HepG2 (cell line): ENCODE data around the gene STOML2. TPM values are rescaled to one million over a fixed set of nuclear protein-coding genes. Genes with fewer than 3 reads are reported as not detected.

Experiments used
- ATAC-seq: fragments of 200-7000 bp; cut with Tn5 transposase; 3 replicates; pipeline ENCODE4 v1.9.1; 2020; ENCODE audit warnings: mild to moderate bottlenecking, moderate library complexity
- BruUV-seq: library from RNA; stranded (reverse); fragments of 400-500 nt; replicated peaks from 2 replicates; lab custom pipeline; 2021; lab: Mats Ljungman, UMichigan
- CTCF ChIA-PET: fragments of 300-600 bp; formaldehyde crosslinking; extraction: SDS; loops from one replicate; lab custom pipeline; 2021; ENCODE audit warnings: low total read pairs, inconsistent platforms, low intra/inter-chr PET ratio; lab: Yijun Ruan, JAX
- POLR2A ChIA-PET: fragments of 350-600 bp; sonication (Branson Sonifier 250); formaldehyde crosslinking; loops from one replicate; lab custom pipeline; 2020; ENCODE audit warnings: antibody characterized with exemption, inconsistent platforms; lab: Yijun Ruan, JAX
- DNase-seq: peaks from one replicate; pipeline ENCODE4 v3.0.0-alpha.2; 2015; ENCODE audit warnings: low spot score
- FAIRE-seq: peaks from 3 replicates; lab custom pipeline; 2011; peaks lifted over from hg19 to GRCh38; lab: Jason Lieb, UNC
- H2AFZ ChIP-seq: one replicate; pipeline ENCODE4 v1.6.1; 2011; ENCODE audit warnings: low read length, inconsistent platforms
- H3K27ac ChIP-seq: fragments of 300-600 bp; 3 replicates; pipeline ENCODE4 v1.8.0; 2011; ENCODE audit warnings: mixed run types, mild to moderate bottlenecking, mixed read lengths, low read length, inconsistent platforms; ENCODE audit not compliant: insufficient read depth; ENCODE audit errors: extremely low read length
- H3K27me3 ChIP-seq, 2 experiments: fragments of 200-600 bp in 1 of 2; 2 replicates in 1 of 2; 3 replicates in 1 of 2; pipeline versions ENCODE4 v1.6.0 to v1.8.0; 2011; ENCODE audit warnings: low read length in 2 of 2, mild to moderate bottlenecking in 2 of 2, moderate library complexity in 2 of 2, inconsistent platforms in 1 of 2; ENCODE audit not compliant: insufficient read depth in 2 of 2, control insufficient read depth in 1 of 2
- H3K36me3 ChIP-seq, 2 experiments: fragments of 200-600 bp in 1 of 2; replicated peaks in 1 of 2; 2 replicates in 1 of 2; 3 replicates in 1 of 2; pipeline versions ENCODE4 v1.5.1 to v1.8.0; 2011; ENCODE audit warnings: low read length in 2 of 2, inconsistent platforms in 1 of 2; ENCODE audit not compliant: insufficient read depth in 2 of 2, control insufficient read depth in 1 of 2
- H3K4me1 ChIP-seq: 2 replicates; pipeline ENCODE4 v1.5.1; 2012; ENCODE audit warnings: low read length, inconsistent platforms; ENCODE audit not compliant: insufficient read depth
- H3K4me2 ChIP-seq: 2 replicates; pipeline ENCODE4 v1.6.0; 2011; ENCODE audit warnings: low read depth, low read length, inconsistent platforms
- H3K4me3 ChIP-seq, 3 experiments: fragments of 200-600 bp in 1 of 3; sonication (generic), shearing (Covaris generic) in 1 of 3; replicated peaks in 1 of 3; 2 replicates each; pipeline ENCODE4 v1.5.1; 2011 to 2016; ENCODE audit warnings: low read length in 3 of 3, inconsistent platforms in 2 of 3, low read depth in 2 of 3, mild to moderate bottlenecking in 2 of 3, control low read depth in 1 of 3, mixed read lengths in 1 of 3; ENCODE audit not compliant: insufficient read depth in 1 of 3
- H3K79me2 ChIP-seq: one replicate; pipeline ENCODE4 v1.6.1; 2011; ENCODE audit warnings: low read length, inconsistent platforms; ENCODE audit not compliant: insufficient read depth
- H3K9ac ChIP-seq: 2 replicates; pipeline ENCODE4 v1.6.0; 2011; ENCODE audit warnings: mild to moderate bottlenecking, low read depth, low read length, inconsistent platforms; ENCODE audit not compliant: insufficient read depth
- H3K9me3 ChIP-seq: 2 replicates; pipeline ENCODE4 v1.5.1; 2012; ENCODE audit warnings: mild to moderate bottlenecking, low read length
- H4K20me1 ChIP-seq: 2 replicates; pipeline ENCODE4 v1.6.0; 2011; ENCODE audit warnings: inconsistent platforms, mild to moderate bottlenecking, low read length, moderate library complexity; ENCODE audit not compliant: insufficient read depth
- CBX1 ChIP-seq: IDR thresholded peaks from one replicate; pipeline ENCODE4 v1.6.1; 2016; ENCODE audit warnings: antibody characterized with exemption, low read depth
- CREM ChIP-seq, 2 experiments: sonication (generic) in 1 of 2; formaldehyde crosslinking in 1 of 2; IDR thresholded peaks; 2 replicates each; pipeline versions ENCODE4 v1.4.0 to v1.6.1; 2016 to 2020; ENCODE audit warnings: antibody characterized with exemption in 1 of 2, mild to moderate bottlenecking in 1 of 2, missing genetic modification reagents in 1 of 2
- FOSL2 ChIP-seq: sonication (generic); formaldehyde crosslinking; IDR thresholded peaks from 2 replicates; pipeline ENCODE4 v1.4.0; 2020; ENCODE audit warnings: missing genetic modification reagents
- MAX ChIP-seq: IDR thresholded peaks from 2 replicates; pipeline ENCODE4 v1.6.1; 2012; ENCODE audit warnings: inconsistent platforms
- MED1 ChIP-seq: sonication (generic); formaldehyde crosslinking; IDR thresholded peaks from 2 replicates; pipeline ENCODE4 v1.4.0; 2020; ENCODE audit warnings: missing genetic modification reagents
- NCOA2 ChIP-seq: sonication (generic); formaldehyde crosslinking; IDR thresholded peaks from 2 replicates; pipeline ENCODE4 v1.8.0; 2022; ENCODE audit warnings: inconsistent platforms
- PAXIP1 ChIP-seq: sonication (generic); formaldehyde crosslinking; conservative IDR thresholded peaks from 2 replicates; pipeline ENCODE4 v1.4.0; 2020; ENCODE audit warnings: mild to moderate bottlenecking, missing genetic modification reagents, moderate library complexity
- RBFOX2 ChIP-seq: fragments of 200-400 bp; formaldehyde crosslinking; IDR thresholded peaks from 2 replicates; pipeline ENCODE4 v1.6.1; 2017; ENCODE audit warnings: low read depth, mild to moderate bottlenecking, low read length
- SIX1 ChIP-seq: sonication (generic); formaldehyde crosslinking; IDR thresholded peaks from 2 replicates; pipeline ENCODE4 v1.4.0; 2020; ENCODE audit warnings: missing genetic modification reagents, borderline replicate concordance
- SMAD1 ChIP-seq: sonication (generic); formaldehyde crosslinking; IDR thresholded peaks from 2 replicates; pipeline ENCODE4 v1.4.0; 2020; ENCODE audit warnings: missing genetic modification reagents, low read depth, mild to moderate bottlenecking, borderline replicate concordance
- TEAD2 ChIP-seq: sonication (generic); formaldehyde crosslinking; IDR thresholded peaks from 2 replicates; pipeline ENCODE4 v1.9.0; 2021; ENCODE audit warnings: missing genetic modification reagents
- ZNF451 ChIP-seq: sonication (generic); formaldehyde crosslinking; IDR thresholded peaks from 2 replicates; pipeline ENCODE4 v1.5.0; 2020; ENCODE audit warnings: mild to moderate bottlenecking, missing genetic modification reagents
- ZNF562 ChIP-seq: sonication (generic); formaldehyde crosslinking; IDR thresholded peaks from 2 replicates; pipeline ENCODE4 v1.8.0; 2022; ENCODE audit warnings: missing genetic modification reagents, borderline replicate concordance
- WGBS: methylation state at CpG from one replicate; pipeline ENCODE4 v1.1.6; 2017; ENCODE audit warnings: low lambda C conversion rate; 5-methylcytosine and 5-hydroxymethylcytosine counted together
- in situ Hi-C: cut with HindIII; loops from 2 replicates; pipeline ENCODE4 v1.10.0; 2017; ENCODE audit warnings: low pct_unique_long_range_greater_than_20kb; ENCODE audit not compliant: extremely low pct_ligation_motif_present
- intact Hi-C: fragments of 100-400 bp; cut with micrococcal nuclease; formaldehyde crosslinking; loops from one replicate; pipeline ENCODE4 v1.10.0; 2022; ENCODE audit not compliant: unreplicated experiment
- polyA plus RNA-seq, 8 experiments: library from polyadenylated mRNA; depleted of rRNA in 3 of 8; stranded (reverse) in 7 of 8; unstranded in 1 of 8; fragments of >200 nt; fragmentation: Illumina TruSeq in 4 of 8; extraction: Trizol in 4 of 8; gene quantifications; 2 replicates each; pipeline versions ENCODE4 v1.2.1 to v1.2.3, GENCODE V29; 2011 to 2016; ENCODE audit warnings: low read depth in 4 of 8, missing spikeins in 1 of 8, mixed read lengths in 1 of 8; ENCODE audit not compliant: insufficient read depth in 1 of 8
- total RNA-seq, 5 experiments: library from RNA; depleted of rRNA; stranded (reverse); fragments of >200 nt; fragmentation: Illumina TruSeq; extraction: Trizol; gene quantifications; 2 replicates each; pipeline ENCODE4 v1.2.3, GENCODE V29; 2016; ENCODE audit warnings: low read depth in 1 of 5

STOML2 gene
- total and polyA plus RNA-seq, 2 of the 13 experiments (the other 11 are each of a cell fraction or from before 2014, with no cell fraction given) = 245 to 250 TPM

GRCh38 chr9:35085078-35085477 is 17.9 kb downstream of the STOML2 start:
- POLR2A ChIA-PET = no interaction called here
- ATAC-seq = no peak
- TF ChIP-seq NCOA2 (CRISPR knock-in tag) = no peak
- TF ChIP-seq, all 625 proteins: peak for 0
- CTCF ChIA-PET = no interaction called here
- BruUV-seq = no TSS peak
- no peak overlapping the region for H3K9ac ChIP-seq
- H3K27me3 ChIP-seq = no peaks in the 10 kb centered on the region
- intact Hi-C loops (no loop called here), in situ Hi-C loops (no loop called here)
- H3K36me3 ChIP-seq = peaks cover 2 to 13% of the 10 kb centered on the region in 2 experiments; a peak in 3 of 5 replicates
- no peaks in the 10 kb centered on the region for H4K20me1 ChIP-seq
- H3K4me1 ChIP-seq = 0 out of 2 replicates have a peak, but pooled peaks cover 4% of the 10 kb centered on the region
- 92% methylated on average over 2 of the region's 2 CpGs for WGBS
- H3K27ac ChIP-seq = no peak overlapping the region
- FAIRE-seq (no peak), DNase-seq (no peak)
- H3K9me3 ChIP-seq = no peaks in the 10 kb centered on the region
- no peaks in the 10 kb centered on the region for H3K79me2 ChIP-seq
- no peak overlapping the region for H2AFZ ChIP-seq
- no peak overlapping the region for H3K4me3 ChIP-seq
- no peak overlapping the region for H3K4me2 ChIP-seq

DNA sequence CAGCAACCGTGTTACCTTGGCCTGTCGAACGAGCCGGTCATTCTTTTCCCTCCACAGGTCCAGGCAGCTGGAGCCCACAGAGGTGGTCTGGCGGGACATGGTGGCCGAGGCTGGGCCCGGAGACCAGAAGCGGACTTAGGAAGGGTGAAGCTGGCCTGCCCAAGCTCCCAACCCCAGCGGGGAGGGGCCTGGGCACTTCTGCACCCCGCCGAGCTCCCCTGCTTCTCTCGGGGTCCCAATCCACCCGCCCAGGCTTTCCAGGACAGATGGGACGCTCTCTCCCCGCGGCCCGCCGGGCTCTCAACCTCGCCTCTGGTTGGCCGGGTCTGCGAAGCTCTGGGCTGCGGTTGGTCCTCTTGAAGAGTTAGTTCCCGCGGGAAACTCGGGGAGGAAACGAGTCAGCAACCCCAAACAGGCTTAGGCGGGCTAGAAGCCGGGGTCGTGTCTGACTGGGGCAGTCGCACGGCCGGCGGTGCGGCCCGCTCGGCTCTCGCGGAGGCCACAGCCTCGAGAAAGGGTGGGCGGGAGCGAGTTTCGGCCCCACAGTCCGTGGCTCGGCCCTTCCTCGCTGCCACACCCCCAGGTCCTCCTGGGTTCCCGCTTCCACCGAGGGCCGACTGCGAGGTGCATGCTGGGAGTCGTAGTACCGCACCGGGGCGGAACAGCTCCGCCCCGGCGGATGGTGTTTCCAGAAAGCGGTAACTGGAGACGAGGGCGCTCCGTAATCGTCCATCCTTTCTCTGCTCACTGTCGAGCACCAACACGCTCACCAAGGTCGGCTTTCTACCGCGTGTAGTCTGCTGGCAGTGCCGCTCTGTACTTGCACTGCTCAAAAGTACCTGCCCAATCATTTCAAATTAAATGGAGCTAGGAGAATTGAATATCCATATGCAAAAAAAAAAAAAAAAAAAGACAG is 23.2 kb downstream of the STOML2 start, which contains the start of gene FANCG:
Gene FANCG (minus strand): TSS at position 517 of the 916 bp plus-strand sequence. CDS start 418 bp downstream, at position 99.
- ATAC-seq = peak; percentile 95
- ChIA-PET CTCF (no interaction called here), POLR2A (interaction anchor here (0.8 to 2.5 kb wide), 13 partner anchors 7 to 403 kb away, joined by 3 to 23 read pairs (median 6); partner anchors contain the start of genes ATOSB, PIGO, STOML2 and UNC13B)
- intact Hi-C loops (no loop called here), in situ Hi-C loops (no loop called here)
- H3K4me2 ChIP-seq = peak within 1 kb of the TSS; percentile 97
- no peaks in the 10 kb centered on the region for H4K20me1 ChIP-seq
- H2AFZ ChIP-seq = peak within 1 kb of the TSS; percentile 55
- H3K27me3 ChIP-seq = no peaks in the 10 kb centered on the region; a peak in 1 of 5 replicates
- DNase-seq = peak; percentile 86
- peaks cover 23% of the 10 kb centered on the region for H3K4me1 ChIP-seq
- H3K4me3 ChIP-seq = peak within 1 kb of the TSS; percentile 78 to 79 (median 78)
- 0% methylated on average over 25 of the region's 67 CpGs for WGBS
- peak within 1 kb of the TSS; percentile 75 for H3K9ac ChIP-seq
- H3K9me3 ChIP-seq = no peaks in the 10 kb centered on the region
- peak within 1 kb of the TSS; percentile 76 for H3K27ac ChIP-seq
- BruUV-seq = no TSS peak
- H3K79me2 ChIP-seq = peaks cover 26% of the 10 kb centered on the region
- peaks cover 4 to 21% of the 10 kb centered on the region in 2 experiments; a peak in 4 of 5 replicates for H3K36me3 ChIP-seq
- FAIRE-seq = peak; percentile 90
- TF ChIP-seq MED1 (CRISPR knock-in tag) (0 out of 2 replicates have a peak, but pooled peaks have one; percentile 12), FOSL2 (CRISPR knock-in tag) (0 out of 2 replicates have a peak, but pooled peaks have one; percentile 14), CBX1 (no peak), SIX1 (peak; percentile 93; the same call in 1 of the 2 replicates), PAXIP1 (CRISPR knock-in tag) (peak; percentile 31; the same call in 1 of the 2 replicates), ZNF451 (CRISPR knock-in tag) (0 out of 2 replicates have a peak, but pooled peaks have one; percentile 54), RBFOX2 (peak; percentile 74), ZNF562 (CRISPR knock-in tag) (no peak), CREM (IDR thresholded peaks at IDR 0.05) (peak; percentile 47), CREM (CRISPR knock-in tag; IDR thresholded peaks at IDR 0.05) (no peak), SMAD1 (CRISPR knock-in tag) (no peak), TEAD2 (CRISPR knock-in tag) (no peak), MAX (peak; percentile 80)
